CD8-positive, alpha-beta memory T cell (primary cell): Measurements from ENCODE around the gene UNC5C. TPM values are rescaled to one million over a fixed set of nuclear protein-coding genes. Genes with fewer than 3 reads are reported as not detected.

ENCODE experiments used
- CTCF ChIA-PET: fragments of 350-600 bp; sonication (Branson Sonifier 250); formaldehyde crosslinking; loops from one replicate; lab custom pipeline; 2021; ENCODE audit warnings: antibody characterized with exemption; lab: Charles Lee
- POLR2A ChIA-PET: fragments of 350-600 bp; sonication (Branson Sonifier 250); formaldehyde crosslinking; loops from one replicate; lab custom pipeline; 2021; ENCODE audit warnings: antibody characterized with exemption; lab: Charles Lee
- DNase-seq, 5 donors: peaks; one replicate each; pipeline versions ENCODE4 v3.0.0 to v3.0.0-alpha.2; 2020 to 2022; ENCODE audit warnings: mixed read lengths in 1 of 5
- H3K27ac ChIP-seq: one replicate; pipeline ENCODE4 v1.7.0; 2013; ENCODE audit warnings: low read depth, mild to moderate bottlenecking, low read length, moderate library complexity
- H3K27me3 ChIP-seq: 2 replicates; pipeline ENCODE4 v1.7.0; 2013; ENCODE audit warnings: low read length, mild to moderate bottlenecking; ENCODE audit not compliant: insufficient read depth, poor library complexity, severe bottlenecking
- H3K36me3 ChIP-seq: 2 replicates; pipeline ENCODE4 v1.7.0; 2013; ENCODE audit warnings: mild to moderate bottlenecking, low read length, moderate library complexity; ENCODE audit not compliant: insufficient read depth
- H3K4me1 ChIP-seq: 2 replicates; pipeline ENCODE4 v1.7.0; 2013; ENCODE audit warnings: mild to moderate bottlenecking, low read length, moderate library complexity; ENCODE audit not compliant: insufficient read depth
- H3K4me3 ChIP-seq: 2 replicates; pipeline ENCODE4 v1.7.0; 2013; ENCODE audit warnings: mild to moderate bottlenecking, low read length
- H3K9me3 ChIP-seq: 2 replicates; pipeline ENCODE4 v1.7.0; 2013; ENCODE audit warnings: mild to moderate bottlenecking, low read length
- H3K27ac Mint-ChIP-seq, 8 donors: one replicate each; pipeline ENCODE4 v1.8.0; 2020 to 2021; ENCODE audit warnings: mixed read lengths in 8 of 8, mild to moderate bottlenecking in 6 of 8, inconsistent platforms in 3 of 8, moderate library complexity in 3 of 8
- H3K27me3 Mint-ChIP-seq, 2 donors: one replicate each; pipeline ENCODE4 v1.8.0; 2020 to 2021; ENCODE audit warnings: mixed read lengths in 2 of 2, mild to moderate bottlenecking in 1 of 2, moderate library complexity in 1 of 2
- H3K36me3 Mint-ChIP-seq, 3 donors: one replicate each; pipeline ENCODE4 v1.8.0; 2020 to 2021; ENCODE audit warnings: mixed read lengths in 3 of 3, inconsistent platforms in 1 of 3, mild to moderate bottlenecking in 1 of 3
- H3K4me1 Mint-ChIP-seq, 3 donors: one replicate each; pipeline ENCODE4 v1.8.0; 2020 to 2021; ENCODE audit warnings: mixed read lengths in 3 of 3, inconsistent platforms in 1 of 3, mild to moderate bottlenecking in 1 of 3
- H3K4me3 Mint-ChIP-seq, 7 donors: one replicate each; pipeline ENCODE4 v1.8.0; 2020 to 2021; ENCODE audit warnings: mixed read lengths in 7 of 7, mild to moderate bottlenecking in 6 of 7, moderate library complexity in 4 of 7, inconsistent platforms in 2 of 7
- H3K9me3 Mint-ChIP-seq, 5 donors: one replicate each; pipeline ENCODE4 v1.8.0; 2020 to 2022; ENCODE audit warnings: mixed read lengths in 5 of 5, mild to moderate bottlenecking in 3 of 5, moderate library complexity in 2 of 5, inconsistent platforms in 1 of 5
- polyA plus RNA-seq: library from polyadenylated mRNA; unstranded; fragments of 300-500 nt; fragmentation: Illumina TruSeq; gene quantifications from one replicate; pipeline ENCODE4 v1.2.3, GENCODE V29; 2021
- total RNA-seq, 2 experiments: library from RNA; stranded (reverse); gene quantifications; one replicate each; pipeline ENCODE4 v1.2.3, GENCODE V29; 2021

Gene UNC5C
- total and polyA plus RNA-seq, 3 experiments from 2014 or later = not detected

DNA sequence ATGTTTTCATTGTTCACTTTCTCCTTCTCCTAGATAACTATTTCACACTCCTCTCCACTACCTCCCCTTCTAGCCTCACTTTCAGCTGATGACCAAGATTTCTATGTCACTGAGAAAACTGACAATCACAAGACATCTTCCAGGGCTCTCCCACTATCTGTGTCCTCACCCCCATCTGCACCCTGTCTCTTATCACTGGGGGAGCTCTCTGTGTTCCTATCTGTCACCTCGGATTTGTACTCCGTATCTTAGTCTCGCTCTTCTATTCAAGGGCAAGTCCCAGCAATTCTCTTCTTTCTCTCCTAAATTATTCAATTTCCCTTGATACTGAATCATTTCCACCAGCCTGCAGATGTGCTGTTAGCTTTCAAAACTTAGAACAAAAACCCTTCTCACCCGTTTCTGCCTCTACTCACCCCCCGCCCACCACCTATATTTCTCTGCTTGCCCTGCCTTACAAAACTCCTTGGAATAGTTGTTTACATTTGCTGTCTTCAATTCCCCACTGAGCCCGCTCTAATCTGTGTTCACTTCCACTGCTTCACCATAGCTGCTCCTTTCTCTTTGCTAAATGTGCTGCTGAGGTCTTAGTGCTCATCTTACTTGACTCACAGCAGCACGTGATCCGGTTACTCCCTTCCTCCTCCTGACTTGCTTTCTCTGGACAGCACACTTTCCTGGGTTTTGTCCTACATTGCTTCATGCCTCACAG is 293.2 kb downstream of the UNC5C start:
- peak overlapping the region; percentile 31 for H3K27ac ChIP-seq
- DNase-seq = no peak
- no peaks in the 10 kb centered on the region for H3K36me3 Mint-ChIP-seq
- no peaks in the 10 kb centered on the region for H3K4me1 Mint-ChIP-seq
- H3K9me3 Mint-ChIP-seq = peaks cover 0 to 2% (median 0%) of the 10 kb centered on the region in 5 donors
- H3K9me3 ChIP-seq = no peaks in the 10 kb centered on the region
- no peaks in the 10 kb centered on the region for H3K36me3 ChIP-seq
- POLR2A ChIA-PET = no interaction called here
- H3K27ac Mint-ChIP-seq = no peak overlapping the region
- no peak overlapping the region for H3K4me3 Mint-ChIP-seq
- H3K4me3 ChIP-seq = no peak overlapping the region
- no peaks in the 10 kb centered on the region for H3K4me1 ChIP-seq
- CTCF ChIA-PET = no interaction called here
- no peaks in the 10 kb centered on the region for H3K27me3 Mint-ChIP-seq
- no peaks in the 10 kb centered on the region for H3K27me3 ChIP-seq

DNA sequence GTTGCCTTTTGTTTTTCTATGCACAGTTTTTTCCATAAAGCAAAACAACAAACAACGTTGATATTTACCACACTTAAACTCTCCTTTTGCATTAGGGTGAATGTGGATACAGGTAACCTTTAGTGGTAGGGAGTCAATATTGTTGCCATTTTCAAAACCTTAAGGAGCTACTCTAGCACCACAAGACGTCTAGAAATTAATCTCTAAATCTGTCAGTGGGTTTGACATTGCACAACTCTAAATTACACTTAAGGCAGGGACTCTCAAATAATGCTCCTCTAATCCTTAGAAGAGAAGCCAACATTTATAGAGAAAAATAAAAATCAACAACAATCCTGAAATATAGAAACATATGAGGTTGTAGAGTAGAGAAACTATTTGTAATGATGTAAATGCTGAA is 297.2 kb downstream of the UNC5C start:
- no peaks in the 10 kb centered on the region for H3K4me1 Mint-ChIP-seq
- no peak overlapping the region for H3K27ac Mint-ChIP-seq
- Histone ChIP-seq H3K27ac (no peak overlapping the region), H3K4me3 (no peak overlapping the region), H3K9me3 (no peaks in the 10 kb centered on the region), H3K4me1 (no peaks in the 10 kb centered on the region), H3K27me3 (no peaks in the 10 kb centered on the region), H3K36me3 (no peaks in the 10 kb centered on the region)
- H3K9me3 Mint-ChIP-seq = peaks cover 0 to 2% (median 0%) of the 10 kb centered on the region in 5 donors
- H3K4me3 Mint-ChIP-seq = no peak overlapping the region
- H3K27me3 Mint-ChIP-seq = no peaks in the 10 kb centered on the region
- ChIA-PET POLR2A (no interaction called here), CTCF (no interaction called here)
- no peak for DNase-seq
- no peaks in the 10 kb centered on the region for H3K36me3 Mint-ChIP-seq

DNA sequence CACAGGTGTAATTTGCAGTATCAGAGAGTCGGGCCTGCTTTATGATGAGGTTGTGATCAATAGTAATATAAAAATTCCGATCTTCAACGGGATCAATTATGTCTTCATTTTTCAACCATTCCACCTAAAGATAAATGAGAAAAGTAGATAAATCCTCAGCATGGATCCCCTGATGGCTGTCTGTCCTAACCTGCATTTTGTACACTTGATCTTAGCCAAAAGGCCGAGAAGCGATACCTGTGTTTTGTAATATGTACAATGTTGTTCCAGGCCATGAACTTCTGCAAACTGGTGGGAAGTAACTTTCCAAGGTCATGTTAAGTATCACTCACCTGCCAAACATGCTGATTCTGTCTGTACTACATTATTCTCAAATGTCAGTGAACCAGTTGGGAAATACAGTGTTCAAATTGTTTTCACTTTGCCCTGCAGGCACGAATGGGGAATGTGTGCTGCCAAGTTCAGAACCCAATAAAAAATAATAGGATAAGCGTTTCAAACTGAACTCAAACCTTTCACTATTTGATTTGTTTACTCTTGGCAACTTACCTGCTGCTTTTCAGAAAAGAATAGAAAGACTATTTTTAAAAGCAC is 298.1 kb downstream of the UNC5C start:
- Histone ChIP-seq H3K4me1 (no peaks in the 10 kb centered on the region), H3K9me3 (no peaks in the 10 kb centered on the region), H3K4me3 (no peak overlapping the region), H3K36me3 (no peaks in the 10 kb centered on the region), H3K27ac (no peak overlapping the region), H3K27me3 (no peaks in the 10 kb centered on the region)
- Mint-ChIP-seq H3K36me3 (no peaks in the 10 kb centered on the region), H3K4me3 (no peak overlapping the region), H3K9me3 (peaks cover 0 to 2% (median 0%) of the 10 kb centered on the region in 5 donors), H3K4me1 (no peaks in the 10 kb centered on the region), H3K27ac (no peak overlapping the region), H3K27me3 (no peaks in the 10 kb centered on the region)
- CTCF ChIA-PET = no interaction called here
- POLR2A ChIA-PET = no interaction called here
- no peak for DNase-seq

DNA sequence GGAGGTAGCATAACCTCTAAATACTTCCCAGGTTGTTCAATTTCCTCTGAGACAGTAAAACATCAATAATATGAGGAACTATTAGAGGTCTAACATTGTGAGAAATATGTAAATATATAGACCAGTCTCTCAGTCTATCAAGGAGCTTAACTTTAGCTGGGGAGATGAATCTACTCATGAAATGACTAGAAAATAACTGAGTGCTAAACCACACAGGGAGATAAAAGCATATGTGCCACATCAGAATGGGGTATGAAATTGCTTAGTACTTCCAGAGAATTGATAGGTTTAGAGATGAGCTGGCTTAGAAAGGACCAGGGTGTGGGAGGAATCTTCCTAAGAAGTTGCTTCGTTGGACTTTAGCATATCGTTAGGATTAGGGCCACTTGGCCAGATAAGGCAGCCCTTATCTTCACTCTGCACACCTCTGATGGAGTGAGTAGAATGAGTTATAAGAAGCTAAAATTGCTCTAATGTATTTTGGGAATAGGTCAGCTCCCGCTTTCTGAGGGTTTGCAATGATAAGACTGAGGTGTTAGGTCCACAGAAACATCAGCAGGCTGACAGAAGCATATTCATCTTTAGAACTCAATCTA is 299.2 kb downstream of the UNC5C start:
- H3K4me1 Mint-ChIP-seq = no peaks in the 10 kb centered on the region
- H3K36me3 Mint-ChIP-seq = no peaks in the 10 kb centered on the region
- no peak overlapping the region for H3K27ac Mint-ChIP-seq
- no peak for DNase-seq
- no peak overlapping the region for H3K4me3 Mint-ChIP-seq
- POLR2A ChIA-PET = no interaction called here
- CTCF ChIA-PET = no interaction called here
- no peaks in the 10 kb centered on the region for H3K27me3 Mint-ChIP-seq
- H3K9me3 ChIP-seq = no peaks in the 10 kb centered on the region
- H3K9me3 Mint-ChIP-seq = peaks cover 0 to 5% (median 0%) of the 10 kb centered on the region in 5 donors
- no peaks in the 10 kb centered on the region for H3K36me3 ChIP-seq
- H3K27me3 ChIP-seq = no peaks in the 10 kb centered on the region
- H3K4me1 ChIP-seq = no peaks in the 10 kb centered on the region
- H3K27ac ChIP-seq = no peak overlapping the region
- H3K4me3 ChIP-seq = no peak overlapping the region

DNA sequence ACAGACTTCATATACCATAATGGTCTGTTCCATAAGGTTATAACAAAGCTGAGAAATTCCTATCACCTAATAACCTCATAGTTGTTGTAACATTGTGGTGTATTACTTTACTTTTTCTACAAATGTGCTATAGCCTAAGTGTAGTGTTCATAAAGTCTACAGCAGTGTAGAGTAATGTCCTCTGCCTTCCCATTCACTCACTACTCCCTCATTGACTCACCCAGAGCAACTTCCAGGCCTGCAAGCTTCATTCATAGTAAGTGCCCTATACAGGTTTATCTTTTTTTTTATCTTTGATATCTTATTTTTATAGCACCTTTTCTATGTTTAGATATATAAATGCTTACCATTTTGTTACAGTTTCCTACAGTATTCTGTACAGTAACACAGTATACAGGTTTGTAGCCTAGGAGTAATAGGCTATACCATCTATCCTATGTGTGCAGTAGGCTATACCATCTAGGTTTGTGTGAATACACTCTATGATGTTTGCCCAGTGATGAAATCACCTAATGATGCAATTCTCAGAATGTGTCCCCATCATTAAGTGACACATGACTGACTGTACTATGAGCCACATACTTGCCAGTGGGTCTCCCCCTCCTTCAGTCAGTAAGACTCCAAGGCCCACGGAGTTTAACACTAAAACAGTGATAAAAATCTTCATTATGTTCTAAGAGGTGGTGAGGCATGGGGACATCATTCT is 299.9 kb downstream of the UNC5C start:
- H3K4me1 ChIP-seq = no peaks in the 10 kb centered on the region
- no peaks in the 10 kb centered on the region for H3K27me3 ChIP-seq
- no peaks in the 10 kb centered on the region for H3K9me3 ChIP-seq
- H3K4me3 ChIP-seq = no peak overlapping the region
- Mint-ChIP-seq H3K9me3 (peaks cover 0 to 5% (median 0%) of the 10 kb centered on the region in 5 donors), H3K4me1 (no peaks in the 10 kb centered on the region), H3K27me3 (no peaks in the 10 kb centered on the region), H3K4me3 (no peak overlapping the region), H3K27ac (no peak overlapping the region), H3K36me3 (no peaks in the 10 kb centered on the region)
- DNase-seq = no peak
- ChIA-PET POLR2A (no interaction called here), CTCF (no interaction called here)
- H3K36me3 ChIP-seq = no peaks in the 10 kb centered on the region
- no peak overlapping the region for H3K27ac ChIP-seq

DNA sequence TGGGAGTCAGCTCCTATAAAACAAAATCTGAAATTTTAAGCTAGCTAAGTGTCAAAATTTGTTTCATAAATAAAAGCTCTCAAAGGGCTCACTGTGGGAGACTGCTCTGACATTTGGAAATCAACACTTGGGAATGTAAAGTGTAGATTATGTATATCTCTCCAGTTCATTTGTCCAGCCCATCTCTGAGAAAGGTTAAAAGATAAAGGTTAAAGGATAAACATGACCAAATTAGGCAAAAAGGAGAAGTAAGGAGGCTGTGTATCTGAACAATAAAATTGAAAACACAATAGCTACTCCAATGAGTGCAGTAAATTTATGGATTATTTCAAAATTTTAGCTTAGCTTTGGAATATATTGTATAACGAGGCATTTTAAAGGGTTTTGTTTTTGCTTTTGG is 304.9 kb downstream of the UNC5C start:
- POLR2A ChIA-PET = no interaction called here

DNA sequence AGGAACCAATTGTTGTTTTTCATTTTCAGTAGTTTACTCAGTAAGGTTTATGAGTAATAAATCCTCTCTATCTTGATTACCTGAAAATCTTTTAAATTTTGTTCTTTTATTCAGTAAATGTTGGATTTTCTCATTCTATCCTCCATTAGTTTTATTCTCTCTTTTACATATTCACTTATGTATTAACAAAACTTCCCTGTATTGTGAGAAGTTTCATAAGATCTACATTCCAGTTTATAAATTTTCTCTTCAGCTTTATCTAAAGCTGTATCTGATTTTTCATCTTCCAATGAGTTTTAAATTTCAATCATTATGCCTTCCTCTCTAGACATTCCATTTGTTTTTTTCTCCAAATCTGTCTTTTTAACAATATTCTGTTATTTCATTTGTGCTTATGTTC is 310.2 kb downstream of the UNC5C start:
- Mint-ChIP-seq H3K9me3 (peaks cover 0 to 10% (median 0%) of the 10 kb centered on the region in 5 donors), H3K36me3 (no peaks in the 10 kb centered on the region), H3K27me3 (no peaks in the 10 kb centered on the region), H3K27ac (no peak overlapping the region), H3K4me3 (no peak overlapping the region), H3K4me1 (no peaks in the 10 kb centered on the region)
- H3K9me3 ChIP-seq = no peaks in the 10 kb centered on the region
- ChIA-PET CTCF (no interaction called here), POLR2A (no interaction called here)
- no peaks in the 10 kb centered on the region for H3K36me3 ChIP-seq
- H3K27me3 ChIP-seq = no peaks in the 10 kb centered on the region
- H3K4me3 ChIP-seq = no peak overlapping the region
- no peak for DNase-seq
- H3K4me1 ChIP-seq = no peaks in the 10 kb centered on the region
- H3K27ac ChIP-seq = no peak overlapping the region

More for the DNA sequence above, 304.9 kb downstream of the UNC5C start:
- H3K4me3 Mint-ChIP-seq = no peak overlapping the region
- peaks cover 0 to 8% (median 0%) of the 10 kb centered on the region in 5 donors for H3K9me3 Mint-ChIP-seq
- no peaks in the 10 kb centered on the region for H3K4me1 Mint-ChIP-seq
- no peaks in the 10 kb centered on the region for H3K36me3 ChIP-seq
- no peak overlapping the region for H3K4me3 ChIP-seq
- CTCF ChIA-PET = interaction anchor here (0.5 kb wide), 1 partner anchor 937 kb away, joined by 3 read pairs; no protein-coding TSS in a partner anchor
- H3K4me1 ChIP-seq = no peaks in the 10 kb centered on the region
- no peaks in the 10 kb centered on the region for H3K27me3 Mint-ChIP-seq
- no peak overlapping the region for H3K27ac ChIP-seq
- DNase-seq = no peak
- H3K27ac Mint-ChIP-seq = no peak overlapping the region
- H3K27me3 ChIP-seq = no peaks in the 10 kb centered on the region
- no peaks in the 10 kb centered on the region for H3K36me3 Mint-ChIP-seq
- H3K9me3 ChIP-seq = no peaks in the 10 kb centered on the region
